Skin epidermis (tissue), 12 donors: ENCODE data around the gene PTPN1.
"Not testable (repeated sequence)": the region's sequence is repeated elsewhere in the genome, so short reads cannot be mapped to it uniquely, and the experiment has no call there.

Source experiments
- H3K27ac ChIP-seq, 21 experiments: fragments of 200-600 bp; sonication (generic) in 11 of 21; one replicate each; pipeline ENCODE4 v1.5.0; 2020; ENCODE audit warnings: mild to moderate bottlenecking in 3 of 21, inconsistent platforms in 2 of 21, moderate library complexity in 2 of 21
- H3K4me3 ChIP-seq, 7 experiments: fragments of 200-600 bp; sonication (generic) in 2 of 7; one replicate each; pipeline ENCODE4 v1.5.0; 2020; ENCODE audit warnings: inconsistent platforms in 2 of 7, mild to moderate bottlenecking in 2 of 7, moderate library complexity in 1 of 7

PTPN1 gene

GRCh38 chr20:50509923-50510705, at the start of gene PTPN1:
TSS of gene PTPN1 (plus strand) at chr20:50510383. CDS start at chr20:50510528, 145 bp downstream.
- H3K4me3 ChIP-seq, result peak within 1 kb of the TSS; percentile 51 to 95 (median 84)

GRCh38 chr20:50460608-50461267, 49.4 kb upstream of the PTPN1 start:
- peak overlapping the region in 16 of 21 experiments; percentile 0 to 73 (median 44) for H3K27ac ChIP-seq

More at GRCh38 chr20:50509923-50510705, at the start of gene PTPN1:
- H3K27ac ChIP-seq, result peak within 1 kb of the TSS; percentile 65 to 99 (median 90)

GRCh38 chr20:50462093-50462690, 48.0 kb upstream of the PTPN1 start:
- no peak overlapping the region for H3K4me3 ChIP-seq
- no peak overlapping the region for H3K27ac ChIP-seq

More at GRCh38 chr20:50460608-50461267, 49.4 kb upstream of the PTPN1 start:
- H3K4me3 ChIP-seq, result no peak overlapping the region

- H3K4me3 ChIP-seq, result no peak overlapping the region
- H3K27ac ChIP-seq, result no peak overlapping the region
These were observed 46.0 kb upstream of the PTPN1 start for GRCh38 chr20:50464026-50464724.

- Histone ChIP-seq H3K4me3 (no peak overlapping the region), H3K27ac (no peak overlapping the region)
These were observed 45.2 kb upstream of the PTPN1 start for GRCh38 chr20:50464725-50465650.

GRCh38 chr20:50467174-50467573, 43.0 kb upstream of the PTPN1 start:
- Histone ChIP-seq H3K27ac (no peak overlapping the region), H3K4me3 (no peak overlapping the region)

GRCh38 chr20:50467718-50468356, 42.3 kb upstream of the PTPN1 start:
- no peak overlapping the region for H3K27ac ChIP-seq

GRCh38 chr20:50468378-50468798, 41.8 kb upstream of the PTPN1 start:
- Histone ChIP-seq H3K4me3 (no peak overlapping the region), H3K27ac (no peak overlapping the region)

More at GRCh38 chr20:50467718-50468356, 42.3 kb upstream of the PTPN1 start:
- H3K4me3 ChIP-seq, result no peak overlapping the region

- H3K4me3 ChIP-seq, result no peak overlapping the region
These were observed 40.9 kb upstream of the PTPN1 start for GRCh38 chr20:50469176-50469723.

GRCh38 chr20:50469796-50470195, 40.4 kb upstream of the PTPN1 start:
- H3K27ac ChIP-seq, result no peak overlapping the region
- no peak overlapping the region for H3K4me3 ChIP-seq

More at GRCh38 chr20:50469176-50469723, 40.9 kb upstream of the PTPN1 start:
- H3K27ac ChIP-seq, result no peak overlapping the region

GRCh38 chr20:50470264-50470858, 39.8 kb upstream of the PTPN1 start:
- Histone ChIP-seq H3K4me3 (no peak overlapping the region), H3K27ac (no peak overlapping the region)

- no peak overlapping the region for H3K4me3 ChIP-seq
- H3K27ac ChIP-seq, result no peak overlapping the region
These were observed 39.0 kb upstream of the PTPN1 start for GRCh38 chr20:50471231-50471630.

- H3K4me3 ChIP-seq, result no peak overlapping the region
- H3K27ac ChIP-seq, result peak overlapping the region in 2 of 21 experiments; percentile 8 to 18
These were observed 37.2 kb upstream of the PTPN1 start for GRCh38 chr20:50472693-50473664.

GRCh38 chr20:50474356-50474755, 35.8 kb upstream of the PTPN1 start:
- H3K4me3 ChIP-seq, H3K27ac ChIP-seq: not testable (repeated sequence)

- H3K27ac ChIP-seq, result no peak overlapping the region
- H3K4me3 ChIP-seq, result no peak overlapping the region
These were observed 34.4 kb upstream of the PTPN1 start for GRCh38 chr20:50475681-50476292.

- H3K4me3 ChIP-seq, result no peak overlapping the region
- H3K27ac ChIP-seq, result no peak overlapping the region
These were observed 32.8 kb upstream of the PTPN1 start for GRCh38 chr20:50477239-50477872.
